HG03442 (cell line): ENCODE data around the gene KIR2DL1.
"Not testable (repeated sequence)": the region's sequence is repeated elsewhere in the genome, so short reads cannot be mapped to it uniquely, and the experiment has no call there.

Source experiments
- ATAC-seq: cut with Tn5 transposase; IDR thresholded peaks from one replicate; pipeline ENCODE4 v1.9.1; 2021; ENCODE audit warnings: mild to moderate bottlenecking, moderate library complexity; ENCODE audit not compliant: unreplicated experiment

Gene KIR2DL1

DNA sequence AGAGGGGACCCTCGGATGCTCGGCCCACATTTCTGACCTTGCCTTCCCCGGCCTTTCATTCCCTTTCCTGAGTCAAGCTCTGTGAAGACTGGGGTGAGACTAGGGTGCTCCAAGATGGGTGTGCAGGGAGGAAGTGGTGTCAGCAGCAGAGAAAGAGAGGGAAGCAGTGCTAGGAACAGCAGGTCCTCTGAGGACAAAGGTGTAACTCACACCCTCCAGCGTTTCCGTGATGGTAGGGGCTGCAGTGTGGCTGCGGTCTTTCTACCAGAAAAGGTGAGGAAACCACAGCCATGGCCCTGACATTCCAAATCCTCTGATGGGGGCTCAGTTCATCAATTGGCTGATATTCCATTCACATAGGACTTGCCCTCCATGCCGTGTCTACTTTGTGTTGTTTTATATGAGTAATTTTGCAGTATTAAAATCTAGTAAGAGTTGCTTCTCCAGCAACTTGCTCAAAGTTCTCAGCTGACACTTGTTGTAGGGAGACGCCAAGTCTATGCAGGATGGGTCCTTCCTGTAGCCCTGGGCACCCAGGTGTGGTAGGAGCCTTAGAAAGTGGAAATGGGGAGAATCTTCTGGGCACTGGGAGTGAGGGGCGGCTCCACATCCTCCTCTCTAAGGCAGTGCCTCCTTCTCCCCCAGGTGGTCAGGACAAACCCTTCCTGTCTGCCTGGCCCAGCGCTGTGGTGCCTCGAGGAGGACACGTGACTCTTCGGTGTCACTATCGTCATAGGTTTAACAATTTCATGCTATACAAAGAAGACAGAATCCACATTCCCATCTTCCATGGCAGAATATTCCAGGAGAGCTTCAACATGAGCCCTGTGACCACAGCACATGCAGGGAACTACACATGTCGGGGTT is 48.3 kb downstream of the KIR2DL1 start:
- no peak for ATAC-seq

DNA sequence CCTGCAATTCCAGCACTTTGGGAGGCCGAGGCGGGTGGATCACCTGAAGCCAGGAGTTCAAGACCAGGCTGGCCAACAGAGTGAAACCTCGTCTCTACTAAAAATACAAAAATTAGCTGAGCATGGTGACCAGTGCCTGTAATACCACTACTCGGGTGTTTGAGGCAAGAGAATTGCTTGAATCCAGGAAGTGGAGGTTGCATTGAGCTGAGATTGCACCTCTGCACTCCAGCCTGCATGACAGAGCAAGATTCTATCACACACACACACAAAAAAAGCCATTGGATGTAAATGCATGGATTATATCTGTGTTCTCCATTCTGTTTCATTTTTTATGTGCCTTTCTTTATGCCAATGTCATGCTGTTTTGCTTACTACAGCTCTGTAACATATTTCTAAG is 54.8 kb downstream of the KIR2DL1 start:
- ATAC-seq, result not testable (repeated sequence)

DNA sequence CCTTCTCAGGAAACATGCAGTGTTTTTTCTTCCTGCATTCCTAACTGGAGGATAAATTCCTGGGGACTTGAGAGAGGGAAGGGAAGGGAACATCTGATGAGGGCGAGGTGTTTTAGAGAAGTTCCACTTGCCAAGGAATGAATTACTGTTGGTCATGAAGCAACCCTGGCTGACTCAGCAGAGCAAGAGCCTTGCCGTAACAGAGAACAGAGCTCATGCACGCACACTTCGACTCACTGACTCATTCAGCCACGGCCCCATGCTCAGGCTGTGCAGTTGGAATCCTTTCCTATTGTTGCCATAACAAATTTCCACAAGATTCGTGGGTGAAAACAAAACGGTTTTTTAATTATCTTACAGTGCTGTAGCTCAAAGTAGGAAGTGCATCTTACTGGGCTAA is 55.7 kb downstream of the KIR2DL1 start:
- ATAC-seq, result not testable (repeated sequence)

DNA sequence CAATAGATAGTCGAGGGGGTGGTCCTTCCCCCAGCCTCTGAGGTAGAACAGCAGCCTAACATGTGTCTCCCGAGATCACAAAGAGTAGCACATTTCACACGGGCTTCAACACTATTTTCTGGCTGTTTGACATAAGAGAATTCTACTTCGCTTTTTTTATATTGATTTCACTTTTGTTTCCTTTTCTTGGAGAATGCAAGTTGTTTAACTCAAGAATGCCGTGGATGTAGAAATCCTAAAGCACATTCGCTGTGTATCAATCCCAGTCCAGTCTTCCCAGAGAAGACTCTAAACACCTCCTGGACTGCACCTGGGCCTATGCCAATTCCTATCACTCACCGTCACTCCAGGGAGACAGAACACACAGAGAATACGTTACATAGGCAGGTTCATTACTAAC is 58.5 kb downstream of the KIR2DL1 start:
- not testable (repeated sequence) for ATAC-seq

DNA sequence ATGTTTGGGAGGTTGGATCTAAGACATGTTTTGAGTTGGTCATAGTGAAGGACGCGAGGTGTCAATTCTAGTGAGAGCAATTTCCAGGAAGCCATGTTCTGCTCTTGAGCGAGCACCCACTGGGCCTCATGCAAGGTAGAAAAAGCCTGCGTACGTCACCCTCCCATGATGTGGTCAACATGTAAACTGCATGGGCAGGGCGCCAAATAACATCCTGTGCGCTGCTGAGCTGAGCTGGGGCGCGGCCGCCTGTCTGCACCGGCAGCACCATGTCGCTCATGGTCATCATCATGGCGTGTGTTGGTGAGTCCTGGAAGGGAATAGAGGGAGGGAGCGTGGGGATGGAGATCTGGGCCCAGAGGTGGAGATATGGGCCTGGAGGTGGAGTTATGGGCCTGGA is 62.9 kb downstream of the KIR2DL1 start, which contains the start of gene KIR2DS4:
Gene KIR2DS4, plus strand, starts transcription at position 181 of the 400 bp plus-strand sequence.
- not testable (repeated sequence) for ATAC-seq
